Stimulated activated CD4-positive, alpha-beta T cell treated with anti-CD3 and anti-CD28 coated beads, Interleukin-15, amount 100 ng/mL, for 1 hour (primary cell): ENCODE data around the gene UNC5B.
"Not testable (repeated sequence)": the region's sequence is repeated elsewhere in the genome, so short reads cannot be mapped to it uniquely, and the experiment has no call there.

Source experiments
- DNase-seq, 2 donors: peaks; one replicate each; pipeline ENCODE4 v3.0.0-alpha.2; 2020; ENCODE audit warnings: low read depth in 1 of 2, low spot score in 1 of 2

UNC5B gene

GRCh38 chr10:71209352-71209715 lies 3.0 kb upstream of the UNC5B start:
- DNase-seq, result no peak

DNA sequence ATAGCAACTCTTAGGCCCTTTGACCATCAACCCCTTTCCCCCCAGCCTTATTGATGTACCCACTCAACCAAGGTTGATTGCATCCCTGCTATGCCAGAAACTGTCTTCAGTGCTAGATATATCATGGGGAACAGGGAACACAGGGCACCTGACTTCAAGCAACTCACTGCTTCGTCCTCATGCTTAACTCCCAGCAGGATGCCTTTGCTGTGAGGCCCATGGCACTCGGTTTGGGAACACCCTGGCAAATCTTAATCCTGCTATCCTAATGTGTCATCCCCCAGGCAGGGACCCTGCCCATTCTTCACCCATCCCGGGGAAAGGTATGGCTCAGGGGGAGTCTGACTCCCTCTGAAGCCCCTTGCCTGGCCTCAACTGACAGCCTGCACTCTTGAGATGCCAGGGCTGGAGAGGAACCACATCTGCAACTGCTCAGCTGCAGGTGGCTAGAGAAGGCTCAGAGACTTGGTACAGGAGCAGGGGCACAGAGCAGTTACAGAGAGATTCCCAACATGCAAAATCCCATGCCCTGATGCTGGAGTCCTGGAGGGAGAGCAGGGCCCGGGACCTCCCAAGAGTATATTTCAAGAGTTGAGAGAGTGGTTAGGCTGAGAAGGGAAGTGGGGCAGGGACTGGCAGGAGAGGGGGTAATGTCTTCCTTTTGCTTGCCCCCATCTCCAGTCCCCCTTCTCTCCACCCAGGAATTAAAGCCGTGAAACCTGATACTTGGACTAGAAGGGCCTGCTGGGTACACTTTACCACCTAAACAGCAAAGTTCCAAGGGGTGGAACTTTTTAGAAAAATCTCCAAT lies 2.4 kb upstream of the UNC5B start:
- no peak for DNase-seq

DNA sequence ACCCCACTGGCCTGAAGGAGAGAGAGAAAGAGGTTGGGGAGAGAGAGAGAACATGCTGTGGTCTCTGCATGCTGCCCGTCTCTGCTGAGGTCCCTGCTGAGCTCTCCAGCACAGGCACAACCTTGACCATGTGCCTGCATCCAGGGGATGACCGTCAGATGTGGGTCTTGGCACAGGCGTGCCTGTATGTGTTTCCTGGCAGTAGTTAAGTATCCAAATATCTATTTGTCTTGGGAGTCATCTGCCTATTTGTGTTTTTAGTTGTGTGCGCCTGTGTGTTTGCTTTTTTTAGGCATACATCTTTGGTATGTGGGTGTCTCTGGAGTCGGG lies 1.9 kb upstream of the UNC5B start:
- no peak for DNase-seq

GRCh38 chr10:71211053-71211452 lies 1.3 kb upstream of the UNC5B start:
- no peak for DNase-seq

DNA sequence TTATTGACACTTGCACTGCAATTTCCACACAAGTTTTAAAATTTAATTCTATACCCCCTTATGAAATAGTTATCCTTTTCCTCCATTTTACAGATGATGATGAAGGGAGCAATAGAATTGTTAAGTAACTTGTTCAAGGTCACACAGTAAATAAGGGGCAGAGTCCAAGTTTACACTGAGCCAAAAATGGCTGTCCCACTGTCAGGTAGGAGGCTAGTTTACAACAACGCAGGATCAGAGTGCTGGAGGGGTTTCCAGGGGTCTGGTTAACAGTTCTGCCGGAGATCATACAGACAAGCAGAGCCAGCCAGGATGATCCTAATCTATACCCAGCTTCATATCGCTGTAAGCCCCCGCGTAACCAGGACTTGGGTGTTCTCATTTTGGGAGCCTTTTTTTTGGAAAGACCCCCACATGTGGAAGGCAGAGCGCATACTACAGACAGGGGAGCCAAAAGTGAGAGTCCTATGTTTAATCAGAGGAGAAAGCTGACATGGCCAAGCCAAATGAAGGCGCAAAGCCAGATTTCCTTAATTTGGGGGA lies 524 bp upstream of the UNC5B start:
- no peak for DNase-seq

- DNase-seq, result no peak
These were observed 804 bp downstream of the UNC5B start for GRCh38 chr10:71213127-71213621.

- no peak for DNase-seq
These were observed 1.5 kb downstream of the UNC5B start for GRCh38 chr10:71213761-71214440.

DNA sequence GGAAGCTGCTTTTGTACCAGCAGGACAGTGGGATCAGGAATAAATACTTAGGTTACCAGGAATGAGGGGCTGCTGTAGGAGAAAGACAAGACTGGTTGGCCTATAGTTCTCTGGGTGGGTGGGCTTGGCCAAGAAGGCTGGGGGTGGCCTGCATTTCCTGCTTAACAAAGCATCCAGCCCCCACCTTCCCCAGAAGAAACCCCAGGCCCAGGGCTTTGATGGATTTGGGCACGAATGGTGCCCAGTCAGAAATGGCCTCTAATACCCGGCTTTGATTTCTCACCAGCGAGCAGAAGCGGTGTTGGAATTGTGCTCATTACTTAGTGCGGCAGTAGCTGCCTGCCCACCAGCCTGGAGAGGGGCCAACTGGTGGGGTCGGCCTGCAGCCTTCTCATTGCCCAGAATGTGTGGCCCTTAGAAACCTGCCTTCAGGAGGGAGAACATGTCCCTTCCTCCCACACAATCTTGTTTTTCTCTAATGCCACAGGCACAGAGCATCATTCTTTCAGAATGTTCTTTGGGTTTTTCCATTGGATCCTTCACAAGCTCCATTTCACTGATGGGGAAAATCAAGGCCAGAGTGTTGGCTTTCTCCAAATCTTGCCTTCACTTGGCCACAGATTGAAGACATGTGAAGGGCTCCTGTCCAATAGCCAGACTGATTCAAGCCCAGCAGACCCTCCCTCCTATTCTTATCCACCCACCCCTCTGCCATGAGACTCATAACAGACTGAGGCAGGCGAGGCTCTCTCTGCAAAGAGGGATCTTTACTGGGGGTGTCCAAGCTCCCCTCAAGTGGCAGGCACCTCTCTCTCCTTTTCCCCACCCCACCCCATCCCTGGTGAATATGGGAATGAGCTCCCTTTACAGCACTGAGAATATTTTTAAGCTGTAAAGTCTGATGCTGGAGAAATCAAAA lies 2.5 kb downstream of the UNC5B start:
- no peak for DNase-seq

DNA sequence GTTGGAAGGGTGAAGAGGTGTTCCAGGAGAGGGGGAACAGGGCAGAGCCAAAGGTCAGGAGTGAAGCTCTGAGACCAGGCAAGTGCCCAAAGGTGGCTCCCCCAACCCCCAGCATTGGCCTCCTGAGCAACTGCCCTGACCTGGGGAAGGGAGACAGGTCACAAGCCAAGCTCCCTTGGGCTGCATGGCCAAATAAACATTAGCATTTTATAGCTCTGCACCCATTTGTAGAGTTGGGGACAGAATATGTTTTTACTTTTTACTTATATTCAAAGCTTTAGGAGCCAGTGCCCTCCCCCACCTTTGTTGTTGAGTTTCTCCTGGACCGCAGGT lies 4.0 kb downstream of the UNC5B start:
- DNase-seq, result no peak

- no peak for DNase-seq
These were observed 4.4 kb downstream of the UNC5B start for GRCh38 chr10:71216751-71217265.

- DNase-seq, result no peak
These were observed 5.1 kb downstream of the UNC5B start for GRCh38 chr10:71217266-71218045.

DNA sequence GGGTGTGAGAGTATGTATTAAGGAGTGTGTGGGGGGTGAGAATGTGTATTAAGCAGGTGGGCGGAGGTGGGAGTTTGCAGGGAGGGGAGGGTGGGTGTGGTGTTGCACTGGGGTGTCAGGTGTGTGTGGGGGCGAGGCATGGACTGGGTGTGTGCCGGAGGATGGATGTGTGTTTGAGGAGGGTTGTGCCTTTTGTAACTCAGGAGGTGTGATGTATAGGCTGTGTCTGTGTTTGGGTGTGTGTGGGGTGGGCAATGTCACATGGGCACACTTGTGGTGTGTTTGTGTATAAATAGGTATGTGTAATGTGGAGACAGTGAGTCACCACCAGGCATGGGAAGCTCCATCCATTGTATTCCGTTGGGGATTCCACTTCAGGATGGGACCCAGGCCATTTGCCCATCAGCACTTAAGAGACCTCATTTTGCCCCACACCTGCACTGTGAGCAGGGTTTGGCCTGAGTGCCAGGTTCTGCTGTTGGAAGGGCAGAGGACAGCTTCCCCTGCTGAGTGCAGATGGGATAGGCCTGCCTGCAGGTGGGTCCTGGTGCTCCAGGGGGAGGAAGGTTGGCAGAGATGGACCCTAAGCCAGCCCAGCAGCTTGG lies 5.8 kb downstream of the UNC5B start:
- no peak for DNase-seq

DNA sequence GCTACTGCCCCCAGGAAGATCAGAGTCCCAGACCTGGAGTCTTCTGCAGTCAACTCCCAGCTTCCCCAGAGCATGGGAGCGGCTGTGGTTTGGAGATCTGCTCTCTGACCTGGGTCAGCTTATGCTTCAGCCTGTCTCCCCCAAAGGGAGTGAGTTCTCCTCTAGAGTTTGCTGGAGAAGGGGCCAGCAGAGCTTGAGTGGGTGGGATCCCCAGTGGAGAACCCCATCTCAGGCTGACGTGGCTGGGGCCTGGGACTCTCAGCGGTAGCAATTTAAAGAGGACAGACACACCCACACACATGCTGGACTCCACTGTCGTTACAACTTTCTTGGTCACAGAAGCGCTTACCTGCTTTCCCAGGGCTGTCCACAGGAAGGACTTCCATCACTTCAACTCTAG lies 6.3 kb downstream of the UNC5B start:
- DNase-seq, result no peak

DNA sequence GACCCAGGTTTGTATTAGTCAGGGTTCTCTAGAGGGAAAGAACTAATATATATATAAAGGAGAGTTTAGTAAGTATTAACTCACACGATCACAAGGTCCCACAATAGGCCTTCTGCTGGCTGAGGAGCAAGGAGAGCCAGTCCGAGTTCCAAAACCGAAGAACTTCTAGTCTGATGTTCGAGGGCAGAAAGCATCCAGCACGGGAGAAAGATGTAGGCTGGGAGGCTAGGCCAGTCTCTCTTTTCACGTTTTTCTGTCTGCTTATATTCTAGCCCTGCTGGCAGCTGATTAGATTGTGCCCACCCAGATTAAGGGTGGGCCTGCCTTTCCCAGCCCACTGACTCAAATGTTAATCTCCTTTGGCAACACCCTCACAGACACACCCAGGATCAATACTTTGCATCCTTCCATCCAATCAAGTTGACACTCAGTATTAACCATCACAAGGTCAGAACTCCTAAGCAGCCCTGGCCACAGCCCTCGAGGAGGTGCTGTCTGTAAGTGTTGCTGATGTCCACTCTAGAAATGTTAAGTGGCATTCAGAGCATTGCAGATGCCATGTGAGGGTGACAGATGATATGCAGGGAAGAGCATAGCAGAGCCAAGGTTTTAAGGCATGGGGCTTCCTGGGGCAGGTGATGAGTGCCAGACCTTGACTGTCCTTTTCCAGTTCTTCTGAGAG lies 7.0 kb downstream of the UNC5B start:
- DNase-seq, result not testable (repeated sequence)

GRCh38 chr10:71219918-71220688 lies 7.7 kb downstream of the UNC5B start:
- no peak for DNase-seq

GRCh38 chr10:71220689-71221540 lies 8.5 kb downstream of the UNC5B start:
- no peak for DNase-seq

DNA sequence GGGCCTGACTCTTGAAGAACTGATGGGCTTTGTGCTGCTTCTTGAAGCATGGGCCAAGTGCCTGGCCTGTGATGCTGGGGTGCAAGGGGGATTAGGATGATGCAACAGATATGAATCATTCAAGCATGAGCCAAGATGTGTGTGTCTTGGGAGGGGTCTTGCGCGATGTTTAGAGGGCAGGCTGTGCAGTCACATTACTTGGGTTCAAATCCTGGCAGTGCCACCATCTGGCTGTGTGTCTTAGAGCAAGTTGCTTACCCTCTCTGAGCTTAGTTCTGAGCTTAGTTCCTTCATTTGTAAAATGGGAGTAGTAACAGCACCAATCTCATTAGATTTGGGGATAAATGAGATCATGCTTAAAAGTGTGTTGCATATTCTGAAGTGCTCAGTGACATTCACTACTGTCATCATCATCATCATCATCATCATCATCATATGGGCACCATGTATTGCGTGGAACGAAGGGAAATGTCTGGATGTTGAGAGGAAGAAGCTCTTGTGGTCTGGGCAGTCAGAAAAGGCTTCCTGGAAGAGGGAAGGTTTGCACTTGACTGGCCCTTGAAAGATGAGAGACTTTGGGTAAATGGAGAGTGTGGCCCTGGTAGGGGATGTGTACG lies 9.3 kb downstream of the UNC5B start:
- DNase-seq, result no peak
